HCT116 (cell line): ENCODE measurements around the gene ITSN1. TPM values are rescaled to one million over a fixed set of nuclear protein-coding genes. Genes with fewer than 3 reads are reported as not detected.

Experiments used
- ATAC-seq: fragments of 200-7000 bp; cut with Tn5 transposase; 2 replicates; pipeline ENCODE4 v1.9.1; 2020; ENCODE audit warnings: mild to moderate bottlenecking, moderate library complexity
- BruUV-seq: library from RNA; stranded (reverse); fragments of 400-500 nt; replicated peaks from 2 replicates; lab custom pipeline; 2021; lab: Mats Ljungman, UMichigan
- CTCF ChIA-PET: fragments of 300-600 bp; sonication (Branson Sonifier 250); formaldehyde crosslinking; loops from one replicate; lab custom pipeline; 2021; ENCODE audit warnings: antibody characterized with exemption; lab: Charles Lee
- POLR2A ChIA-PET: fragments of 300-600, 350-600 bp; sonication (Branson Sonifier 250); formaldehyde crosslinking; loops from one replicate; lab custom pipeline; 2021; ENCODE audit warnings: antibody characterized with exemption; lab: Charles Lee
- RAD21 ChIA-PET, 2 experiments: fragments of 300-600 bp; sonication (Branson Sonifier 250); formaldehyde crosslinking; loops; one replicate each; lab custom pipeline; 2023; ENCODE audit warnings: low total read pairs in 2 of 2; ENCODE audit not compliant: uncharacterized antibody in 2 of 2, unreplicated experiment in 2 of 2, low non-redundant PET in 1 of 2; lab: Charles Lee
- DNase-seq: peaks from one replicate; pipeline ENCODE4 v3.0.0-alpha.2; 2010; ENCODE audit warnings: low read depth, low spot score
- H2AFZ ChIP-seq: fragments of 200-600 bp; shearing (Covaris generic), sonication (generic); 2 replicates; pipeline ENCODE4 v1.6.1; 2017; ENCODE audit warnings: low read depth, mixed run types, mixed read lengths, antibody characterized with exemption, low read length; ENCODE audit not compliant: poor library complexity, severe bottlenecking
- H3K27ac ChIP-seq: 2 replicates; pipeline ENCODE4 v1.5.1; 2012; ENCODE audit warnings: low read depth, low read length
- H3K27me3 ChIP-seq: fragments of 200-600 bp; sonication (generic); 2 replicates; pipeline ENCODE4 v1.6.1; 2016; ENCODE audit warnings: mixed run types, low read length, mixed read lengths; ENCODE audit not compliant: insufficient read depth
- H3K36me3 ChIP-seq, 2 experiments: fragments of 200-500 bp in 1 of 2; fragments of 200-600 bp in 1 of 2; sonication (Bioruptor generic) in 1 of 2; sonication (generic) in 1 of 2; 2 replicates each; pipeline versions ENCODE4 v1.5.1 to v1.6.1; 2014 to 2016; ENCODE audit warnings: low read length in 2 of 2, inconsistent platforms in 1 of 2, mixed read lengths in 1 of 2, mixed run types in 1 of 2; ENCODE audit not compliant: insufficient read depth in 2 of 2, control insufficient read depth in 1 of 2
- H3K4me1 ChIP-seq, 2 experiments: fragments of 200-600 bp in 1 of 2; sonication (generic) in 1 of 2; 2 replicates each; pipeline versions ENCODE4 v1.5.1 to v1.6.1; 2012 to 2017; ENCODE audit warnings: low read length in 2 of 2, inconsistent platforms in 1 of 2, mild to moderate bottlenecking in 1 of 2, mixed read lengths in 1 of 2, mixed run types in 1 of 2, moderate library complexity in 1 of 2; ENCODE audit not compliant: insufficient read depth in 2 of 2, control insufficient read depth in 1 of 2
- H3K4me2 ChIP-seq: fragments of 200-600 bp; sonication (generic); 2 replicates; pipeline ENCODE4 v1.6.1; 2017; ENCODE audit warnings: mixed run types, low read length, mixed read lengths
- H3K4me3 ChIP-seq, 2 experiments: fragments of 200-600 bp in 1 of 2; sonication (generic) in 1 of 2; replicated peaks in 1 of 2; 2 replicates each; pipeline ENCODE4 v1.5.1; 2011 to 2016; ENCODE audit warnings: low read length in 2 of 2, control low read depth in 1 of 2, low read depth in 1 of 2, mild to moderate bottlenecking in 1 of 2, mixed read lengths in 1 of 2, mixed run types in 1 of 2
- H3K79me2 ChIP-seq: fragments of 200-600 bp; sonication (generic); 2 replicates; pipeline ENCODE4 v1.6.1; 2017; ENCODE audit warnings: mild to moderate bottlenecking, mixed run types, low read length, moderate library complexity, mixed read lengths; ENCODE audit not compliant: insufficient read depth
- H3K9ac ChIP-seq: fragments of 200-600 bp; sonication (generic); 2 replicates; pipeline ENCODE4 v1.6.1; 2016; ENCODE audit warnings: low read length, mixed read lengths
- H3K9me2 ChIP-seq: fragments of 200-600 bp; sonication (generic), shearing (Covaris generic); 2 replicates; pipeline ENCODE4 v1.6.1; 2017; ENCODE audit warnings: mixed run types, mild to moderate bottlenecking, moderate library complexity; ENCODE audit not compliant: insufficient read depth
- H3K9me3 ChIP-seq, 2 experiments: fragments of 200-500 bp in 1 of 2; fragments of 200-600 bp in 1 of 2; sonication (Bioruptor generic) in 1 of 2; sonication (generic) in 1 of 2; 2 replicates each; pipeline ENCODE4 v1.6.1; 2014 to 2017; ENCODE audit warnings: low read length in 2 of 2, mixed read lengths in 2 of 2, inconsistent platforms in 1 of 2, low read depth in 1 of 2, mild to moderate bottlenecking in 1 of 2, mixed run types in 1 of 2, moderate library complexity in 1 of 2; ENCODE audit not compliant: control insufficient read depth in 1 of 2, insufficient read depth in 1 of 2
- H4K20me1 ChIP-seq: fragments of 200-600 bp; sonication (generic), shearing (Covaris generic); 2 replicates; pipeline ENCODE4 v1.6.1; 2017; ENCODE audit warnings: mixed run types, mild to moderate bottlenecking, moderate library complexity; ENCODE audit not compliant: insufficient read depth
- ATF3 ChIP-seq: IDR thresholded peaks from 2 replicates; pipeline ENCODE4 v1.6.1; 2012
- ELF1 ChIP-seq: IDR thresholded peaks from 2 replicates; pipeline ENCODE4 v1.6.1; 2012; ENCODE audit warnings: low read depth, borderline replicate concordance
- EZH2 ChIP-seq: fragments of 200-600 bp; sonication (generic); IDR thresholded peaks from 2 replicates; pipeline ENCODE4 v1.6.1; 2017; ENCODE audit warnings: antibody characterized with exemption, mixed run types
- FOSL1 ChIP-seq: IDR thresholded peaks from 2 replicates; pipeline ENCODE4 v1.6.1; 2012; ENCODE audit warnings: low read depth
- JUND ChIP-seq: IDR thresholded peaks from 2 replicates; pipeline ENCODE4 v1.6.1; 2012
- SIN3A ChIP-seq: IDR thresholded peaks from 2 replicates; pipeline ENCODE4 v1.6.1; 2012; ENCODE audit warnings: low read depth
- SRF ChIP-seq: IDR thresholded peaks from 2 replicates; pipeline ENCODE4 v1.6.1; 2012; ENCODE audit warnings: low read depth
- YY1 ChIP-seq: IDR thresholded peaks from 2 replicates; pipeline ENCODE4 v1.6.1; 2011; ENCODE audit warnings: low read length, low read depth, moderate library complexity, mild to moderate bottlenecking; ENCODE audit not compliant: insufficient replicate concordance; ENCODE audit errors: extremely low read depth
- ZFX ChIP-seq: fragments of 450-650 bp; IDR thresholded peaks from 2 replicates; pipeline ENCODE4 v1.6.1; 2017
- ZNF274 ChIP-seq: fragments of 200-500 bp; sonication (Bioruptor generic); IDR thresholded peaks from 2 replicates; pipeline ENCODE4 v1.6.1; 2014; ENCODE audit warnings: mild to moderate bottlenecking, low read depth, low read length, inconsistent platforms
- intact Hi-C: fragments of 100-400 bp; cut with micrococcal nuclease; formaldehyde crosslinking; loops from 2 replicates; pipeline ENCODE4 v1.10.0; 2022
- total RNA-seq: library from RNA; stranded (reverse); gene quantifications from one replicate; pipeline ENCODE4 v1.2.1, GENCODE V29; 2021; ENCODE audit not compliant: unreplicated experiment
- TF ChIP-seq, protein P1 (sequence below), 3 experiments: fragments of 200-600 bp in 1 of 3; sonication (generic) in 1 of 3; IDR thresholded peaks in 2 of 3; conservative IDR thresholded peaks in 1 of 3; 2 replicates each; pipeline ENCODE4 v1.5.1; 2012 to 2017; ENCODE audit warnings: low read depth in 2 of 3, low read length in 2 of 3, antibody characterized with exemption in 1 of 3, borderline replicate concordance in 1 of 3, control low read depth in 1 of 3, mild to moderate bottlenecking in 1 of 3, mixed read lengths in 1 of 3, mixed run types in 1 of 3, moderate library complexity in 1 of 3; ENCODE audit not compliant: insufficient read depth in 1 of 3
- TF ChIP-seq, protein P2 (sequence below): IDR thresholded peaks from 2 replicates; pipeline ENCODE4 v1.6.1; 2012; ENCODE audit warnings: low read depth

Gene ITSN1
- total RNA-seq, 1 experiment from 2014 or later, result 25.8 TPM

- ATAC-seq (no peak), DNase-seq (no peak)
- ChIA-PET RAD21 (no interaction called here), CTCF (no interaction called here), POLR2A (no interaction called here)
- Histone ChIP-seq H3K4me2 (no peak overlapping the region), H3K36me3 (no peaks in the 10 kb centered on the region), H4K20me1 (no peaks in the 10 kb centered on the region), H3K27me3 (no peaks in the 10 kb centered on the region), H3K79me2 (no peaks in the 10 kb centered on the region), H3K4me1 (peaks cover 7 to 8% of the 10 kb centered on the region in 2 experiments), H3K9me3 (no peaks in the 10 kb centered on the region), H3K27ac (no peak overlapping the region), H3K4me3 (no peak overlapping the region), H2AFZ (no peak overlapping the region), H3K9ac (no peak overlapping the region), H3K9me2 (no peaks in the 10 kb centered on the region)
- no TSS peak for BruUV-seq
- no peak for TF ChIP-seq ELF1
- no peak for TF ChIP-seq ATF3
- TF ChIP-seq, protein P1, sequence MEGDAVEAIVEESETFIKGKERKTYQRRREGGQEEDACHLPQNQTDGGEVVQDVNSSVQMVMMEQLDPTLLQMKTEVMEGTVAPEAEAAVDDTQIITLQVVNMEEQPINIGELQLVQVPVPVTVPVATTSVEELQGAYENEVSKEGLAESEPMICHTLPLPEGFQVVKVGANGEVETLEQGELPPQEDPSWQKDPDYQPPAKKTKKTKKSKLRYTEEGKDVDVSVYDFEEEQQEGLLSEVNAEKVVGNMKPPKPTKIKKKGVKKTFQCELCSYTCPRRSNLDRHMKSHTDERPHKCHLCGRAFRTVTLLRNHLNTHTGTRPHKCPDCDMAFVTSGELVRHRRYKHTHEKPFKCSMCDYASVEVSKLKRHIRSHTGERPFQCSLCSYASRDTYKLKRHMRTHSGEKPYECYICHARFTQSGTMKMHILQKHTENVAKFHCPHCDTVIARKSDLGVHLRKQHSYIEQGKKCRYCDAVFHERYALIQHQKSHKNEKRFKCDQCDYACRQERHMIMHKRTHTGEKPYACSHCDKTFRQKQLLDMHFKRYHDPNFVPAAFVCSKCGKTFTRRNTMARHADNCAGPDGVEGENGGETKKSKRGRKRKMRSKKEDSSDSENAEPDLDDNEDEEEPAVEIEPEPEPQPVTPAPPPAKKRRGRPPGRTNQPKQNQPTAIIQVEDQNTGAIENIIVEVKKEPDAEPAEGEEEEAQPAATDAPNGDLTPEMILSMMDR (IDR thresholded peaks at IDR 0.05 in 2 of 3, conservative IDR thresholded peaks at IDR 0.05 in 1 of 3; ENCODE audit: borderline replicate concordance in 1 of 3, insufficient read depth in 1 of 3, low read depth in 2 of 3, low read length in 2 of 3), result no peak
- intact Hi-C loops, result no loop called here
Observed at GRCh38 chr21:33844104-33844889, 202.0 kb downstream of the ITSN1 start.

- Histone ChIP-seq H2AFZ (no peak overlapping the region), H3K9me2 (no peaks in the 10 kb centered on the region), H3K9ac (no peak overlapping the region), H3K79me2 (no peaks in the 10 kb centered on the region), H3K4me1 (peaks cover 7 to 8% of the 10 kb centered on the region in 2 experiments), H4K20me1 (no peaks in the 10 kb centered on the region), H3K27me3 (no peaks in the 10 kb centered on the region), H3K4me3 (no peak overlapping the region), H3K9me3 (no peaks in the 10 kb centered on the region), H3K4me2 (no peak overlapping the region), H3K36me3 (no peaks in the 10 kb centered on the region), H3K27ac (no peak overlapping the region)
- BruUV-seq, result no TSS peak
- CTCF ChIA-PET, result no interaction called here
- intact Hi-C loops, result no loop called here
- ATAC-seq (no peak), DNase-seq (no peak)
- TF ChIP-seq SIN3A (no peak), ZFX (no peak), YY1 (no peak), ELF1 (no peak), ZNF274 (no peak), SRF (no peak), FOSL1 (no peak), EZH2 (no peak), JUND (no peak), ATF3 (no peak)
- TF ChIP-seq, protein P2, sequence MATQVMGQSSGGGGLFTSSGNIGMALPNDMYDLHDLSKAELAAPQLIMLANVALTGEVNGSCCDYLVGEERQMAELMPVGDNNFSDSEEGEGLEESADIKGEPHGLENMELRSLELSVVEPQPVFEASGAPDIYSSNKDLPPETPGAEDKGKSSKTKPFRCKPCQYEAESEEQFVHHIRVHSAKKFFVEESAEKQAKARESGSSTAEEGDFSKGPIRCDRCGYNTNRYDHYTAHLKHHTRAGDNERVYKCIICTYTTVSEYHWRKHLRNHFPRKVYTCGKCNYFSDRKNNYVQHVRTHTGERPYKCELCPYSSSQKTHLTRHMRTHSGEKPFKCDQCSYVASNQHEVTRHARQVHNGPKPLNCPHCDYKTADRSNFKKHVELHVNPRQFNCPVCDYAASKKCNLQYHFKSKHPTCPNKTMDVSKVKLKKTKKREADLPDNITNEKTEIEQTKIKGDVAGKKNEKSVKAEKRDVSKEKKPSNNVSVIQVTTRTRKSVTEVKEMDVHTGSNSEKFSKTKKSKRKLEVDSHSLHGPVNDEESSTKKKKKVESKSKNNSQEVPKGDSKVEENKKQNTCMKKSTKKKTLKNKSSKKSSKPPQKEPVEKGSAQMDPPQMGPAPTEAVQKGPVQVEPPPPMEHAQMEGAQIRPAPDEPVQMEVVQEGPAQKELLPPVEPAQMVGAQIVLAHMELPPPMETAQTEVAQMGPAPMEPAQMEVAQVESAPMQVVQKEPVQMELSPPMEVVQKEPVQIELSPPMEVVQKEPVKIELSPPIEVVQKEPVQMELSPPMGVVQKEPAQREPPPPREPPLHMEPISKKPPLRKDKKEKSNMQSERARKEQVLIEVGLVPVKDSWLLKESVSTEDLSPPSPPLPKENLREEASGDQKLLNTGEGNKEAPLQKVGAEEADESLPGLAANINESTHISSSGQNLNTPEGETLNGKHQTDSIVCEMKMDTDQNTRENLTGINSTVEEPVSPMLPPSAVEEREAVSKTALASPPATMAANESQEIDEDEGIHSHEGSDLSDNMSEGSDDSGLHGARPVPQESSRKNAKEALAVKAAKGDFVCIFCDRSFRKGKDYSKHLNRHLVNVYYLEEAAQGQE, result no peak
- RAD21 ChIA-PET, result no interaction called here
- POLR2A ChIA-PET, result no interaction called here
Observed at GRCh38 chr21:33844890-33845205, 202.5 kb downstream of the ITSN1 start.
